CD4-positive, alpha-beta T cell treated with Interleukin-12 subunit alpha and Interleukin-12 subunit beta, for 1 hour (primary cell): Measurements from ENCODE around the gene OR10H1.

Experiments
- DNase-seq: peaks from one replicate; pipeline ENCODE4 v3.0.0-alpha.2; 2020

The OR10H1 gene

GRCh38 chr19:15759962-15760565, 55.4 kb downstream of the OR10H1 start:
- DNase-seq: no peak

- no peak for DNase-seq
Observed at GRCh38 chr19:15758379-15758778, 57.1 kb downstream of the OR10H1 start.
